Glomerular visceral epithelial cell (primary cell): ENCODE data around the gene PIGQ.

Source experiments
- DNase-seq: peaks from one replicate; pipeline ENCODE4 v3.0.0-alpha.2; 2016; ENCODE audit errors: extremely low spot score

Gene PIGQ

GRCh38 chr16:555528-556473 is 14.0 kb upstream of the PIGQ start:
- DNase-seq: no peak

GRCh38 chr16:556474-557173 is 13.1 kb upstream of the PIGQ start:
- no peak for DNase-seq

- DNase-seq: no peak
These were observed 12.1 kb upstream of the PIGQ start for GRCh38 chr16:557463-558297.

GRCh38 chr16:558298-559020 is 11.3 kb upstream of the PIGQ start:
- DNase-seq: no peak

- DNase-seq: no peak
These were observed 10.8 kb upstream of the PIGQ start for GRCh38 chr16:559021-559380.

- DNase-seq: no peak
These were observed 10.2 kb upstream of the PIGQ start for GRCh38 chr16:559411-560203.

- no peak for DNase-seq
These were observed 9.5 kb upstream of the PIGQ start, which contains the start of gene PRR35 for GRCh38 chr16:560204-560700. Gene PRR35, plus strand, starts transcription at chr16:560394. Its CDS starts 2,901 bp downstream, at chr16:563295.

- no peak for DNase-seq
These were observed 8.9 kb upstream of the PIGQ start for GRCh38 chr16:560701-561412.

- no peak for DNase-seq
These were observed 8.4 kb upstream of the PIGQ start for GRCh38 chr16:561413-561794.

- no peak for DNase-seq
These were observed 7.5 kb upstream of the PIGQ start for GRCh38 chr16:561957-562938.

GRCh38 chr16:563072-563644 is 6.6 kb upstream of the PIGQ start:
- DNase-seq: no peak

- DNase-seq: no peak
These were observed 4.9 kb upstream of the PIGQ start for GRCh38 chr16:564690-565418.

- no peak for DNase-seq
These were observed 4.1 kb upstream of the PIGQ start for GRCh38 chr16:565419-566330.

GRCh38 chr16:566475-567372 is 3.0 kb upstream of the PIGQ start, which contains the start of gene NHLRC4:
Gene NHLRC4, plus strand, starts transcription at chr16:567005. Its CDS starts 1,043 bp downstream, at chr16:568048.
- no peak for DNase-seq
